Adipocyte (in vitro differentiated cells): ENCODE measurements around the gene USP17L22.
"Not testable (repeated sequence)": the region's sequence is repeated elsewhere in the genome, so short reads cannot be mapped to it uniquely, and the experiment has no call there.

Experiments used
- DNase-seq: peaks from one replicate; pipeline ENCODE4 v3.0.0-alpha.2; 2015; ENCODE audit warnings: low read depth
- H3K27me3 ChIP-seq: replicated peaks from 2 replicates; pipeline ENCODE4 v1.7.0; 2013; ENCODE audit warnings: mild to moderate bottlenecking, low read length, moderate library complexity; ENCODE audit not compliant: control insufficient read depth, insufficient read depth
- H3K36me3 ChIP-seq: 2 replicates; pipeline ENCODE4 v1.7.0; 2013; ENCODE audit warnings: low read length, mild to moderate bottlenecking, moderate library complexity; ENCODE audit not compliant: control insufficient read depth, insufficient read depth, severe bottlenecking
- H3K4me1 ChIP-seq: 2 replicates; pipeline ENCODE4 v1.7.0; 2013; ENCODE audit warnings: mild to moderate bottlenecking, low read length, moderate library complexity; ENCODE audit not compliant: control insufficient read depth, insufficient read depth
- H3K4me3 ChIP-seq: 2 replicates; pipeline ENCODE4 v1.7.0; 2013; ENCODE audit warnings: mild to moderate bottlenecking, low read length, moderate library complexity
- H3K9ac ChIP-seq: 2 replicates; pipeline ENCODE4 v1.7.0; 2013; ENCODE audit warnings: mild to moderate bottlenecking, low read length, moderate library complexity
- H3K9me3 ChIP-seq: 2 replicates; pipeline ENCODE4 v1.7.0; 2013; ENCODE audit warnings: mild to moderate bottlenecking, low read length, moderate library complexity; ENCODE audit not compliant: control insufficient read depth

The USP17L22 gene, protein sequence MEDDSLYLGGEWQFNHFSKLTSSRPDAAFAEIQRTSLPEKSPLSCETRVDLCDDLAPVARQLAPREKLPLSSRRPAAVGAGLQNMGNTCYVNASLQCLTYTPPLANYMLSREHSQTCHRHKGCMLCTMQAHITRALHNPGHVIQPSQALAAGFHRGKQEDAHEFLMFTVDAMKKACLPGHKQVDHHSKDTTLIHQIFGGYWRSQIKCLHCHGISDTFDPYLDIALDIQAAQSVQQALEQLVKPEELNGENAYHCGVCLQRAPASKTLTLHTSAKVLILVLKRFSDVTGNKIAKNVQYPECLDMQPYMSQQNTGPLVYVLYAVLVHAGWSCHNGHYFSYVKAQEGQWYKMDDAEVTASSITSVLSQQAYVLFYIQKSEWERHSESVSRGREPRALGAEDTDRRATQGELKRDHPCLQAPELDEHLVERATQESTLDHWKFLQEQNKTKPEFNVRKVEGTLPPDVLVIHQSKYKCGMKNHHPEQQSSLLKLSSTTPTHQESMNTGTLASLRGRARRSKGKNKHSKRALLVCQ

GRCh38 chr4:9267319-9267718 is at the start of gene USP17L22:
Gene USP17L22 (plus strand): TSS chr4:9267619. CDS start chr4:9267619, 0 bp downstream.
- not testable (repeated sequence) for H3K36me3 ChIP-seq, DNase-seq, H3K4me1 ChIP-seq, H3K9me3 ChIP-seq, H3K4me3 ChIP-seq, H3K27me3 ChIP-seq, H3K9ac ChIP-seq

GRCh38 chr4:9219852-9220251 is 47.6 kb upstream of the USP17L22 start, which contains the start of gene USP17L12:
Gene USP17L12 (plus strand): TSS chr4:9220152. CDS start chr4:9220152, 0 bp downstream.
- H3K9ac ChIP-seq, H3K4me3 ChIP-seq, H3K36me3 ChIP-seq, H3K27me3 ChIP-seq, H3K9me3 ChIP-seq, DNase-seq, H3K4me1 ChIP-seq: not testable (repeated sequence)

DNA sequence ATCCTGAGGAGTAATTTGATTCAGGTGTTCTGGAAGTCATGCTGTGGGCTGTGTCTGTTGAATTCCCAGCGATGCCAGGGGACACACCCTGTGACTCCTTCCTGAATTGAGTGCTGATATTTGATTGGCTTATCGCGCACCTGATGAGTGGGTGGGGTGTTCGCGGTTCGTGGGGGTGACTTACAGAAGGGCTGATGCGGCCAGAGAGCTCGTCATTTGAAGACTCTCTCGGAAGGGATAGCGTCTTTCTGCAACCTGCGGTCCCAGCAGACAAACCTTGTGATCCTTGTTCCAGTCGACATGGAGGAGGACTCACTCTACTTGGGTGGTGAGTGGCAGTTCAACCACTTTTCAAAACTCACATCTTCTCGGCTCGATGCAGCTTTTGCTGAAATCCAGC is 42.8 kb upstream of the USP17L22 start, which contains the start of gene USP17L13:
Gene USP17L13, plus strand, starts transcription at position 301 of the 400 bp plus-strand sequence. Its CDS starts 0 bp downstream, at position 301.
- H3K9me3 ChIP-seq, result not testable (repeated sequence)

DNA sequence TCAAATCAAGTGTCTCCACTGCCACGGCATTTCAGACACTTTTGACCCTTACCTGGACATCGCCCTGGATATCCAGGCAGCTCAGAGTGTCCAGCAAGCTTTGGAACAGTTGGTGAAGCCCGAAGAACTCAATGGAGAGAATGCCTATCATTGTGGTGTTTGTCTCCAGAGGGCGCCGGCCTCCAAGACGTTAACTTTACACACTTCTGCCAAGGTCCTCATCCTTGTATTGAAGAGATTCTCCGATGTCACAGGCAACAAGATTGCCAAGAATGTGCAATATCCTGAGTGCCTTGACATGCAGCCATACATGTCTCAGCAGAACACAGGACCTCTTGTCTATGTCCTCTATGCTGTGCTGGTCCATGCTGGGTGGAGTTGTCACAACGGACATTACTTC is 37.2 kb upstream of the USP17L22 start:
- H3K4me3 ChIP-seq, H3K9ac ChIP-seq, H3K36me3 ChIP-seq, H3K4me1 ChIP-seq, H3K9me3 ChIP-seq, H3K27me3 ChIP-seq, DNase-seq: not testable (repeated sequence)

More for the DNA sequence above, 42.8 kb upstream of the USP17L22 start, which contains the start of gene USP17L13:
- not testable (repeated sequence) for H3K9ac ChIP-seq, DNase-seq, H3K36me3 ChIP-seq, H3K4me1 ChIP-seq, H3K4me3 ChIP-seq, H3K27me3 ChIP-seq

DNA sequence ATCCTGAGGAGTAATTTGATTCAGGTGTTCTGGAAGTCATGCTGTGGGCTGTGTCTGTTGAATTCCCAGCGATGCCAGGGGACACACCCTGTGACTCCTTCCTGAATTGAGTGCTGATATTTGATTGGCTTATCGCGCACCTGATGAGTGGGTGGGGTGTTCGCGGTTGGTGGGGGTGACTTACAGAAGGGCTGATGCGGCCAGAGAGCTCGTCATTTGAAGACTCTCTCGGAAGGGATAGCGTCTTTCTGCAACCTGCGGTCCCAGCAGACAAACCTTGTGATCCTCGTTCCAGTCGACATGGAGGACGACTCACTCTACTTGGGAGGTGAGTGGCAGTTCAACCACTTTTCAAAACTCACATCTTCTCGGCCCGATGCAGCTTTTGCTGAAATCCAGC is 33.3 kb upstream of the USP17L22 start, which contains the start of gene USP17L15:
Gene USP17L15, plus strand, starts transcription at position 301 of the 400 bp plus-strand sequence. Its CDS starts 0 bp downstream, at position 301.
- H3K9ac ChIP-seq, H3K9me3 ChIP-seq, DNase-seq: not testable (repeated sequence)

DNA sequence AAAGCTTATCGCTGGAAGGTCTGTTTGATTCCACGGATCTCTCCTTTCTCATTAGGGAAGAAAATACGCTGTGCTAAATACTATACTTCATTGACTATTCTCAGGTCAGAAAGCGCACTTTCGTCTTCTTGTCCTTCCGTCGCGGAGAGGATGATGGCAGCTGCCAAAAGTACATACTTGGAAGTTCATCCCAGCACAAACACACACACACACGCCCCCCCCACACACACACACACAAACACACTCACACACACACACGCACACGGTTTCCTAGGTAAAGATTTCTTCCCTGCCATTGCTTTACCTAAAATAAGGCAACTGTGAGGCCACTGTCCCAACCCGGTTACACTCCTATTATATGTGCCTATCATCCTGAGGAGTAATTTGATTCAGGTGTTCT is 29.0 kb upstream of the USP17L22 start:
- H3K9ac ChIP-seq, H3K4me3 ChIP-seq, H3K4me1 ChIP-seq, H3K27me3 ChIP-seq, H3K36me3 ChIP-seq, DNase-seq, H3K9me3 ChIP-seq: not testable (repeated sequence)

More for the DNA sequence above, 33.3 kb upstream of the USP17L22 start, which contains the start of gene USP17L15:
- H3K27me3 ChIP-seq, H3K36me3 ChIP-seq, H3K4me3 ChIP-seq, H3K4me1 ChIP-seq: not testable (repeated sequence)

DNA sequence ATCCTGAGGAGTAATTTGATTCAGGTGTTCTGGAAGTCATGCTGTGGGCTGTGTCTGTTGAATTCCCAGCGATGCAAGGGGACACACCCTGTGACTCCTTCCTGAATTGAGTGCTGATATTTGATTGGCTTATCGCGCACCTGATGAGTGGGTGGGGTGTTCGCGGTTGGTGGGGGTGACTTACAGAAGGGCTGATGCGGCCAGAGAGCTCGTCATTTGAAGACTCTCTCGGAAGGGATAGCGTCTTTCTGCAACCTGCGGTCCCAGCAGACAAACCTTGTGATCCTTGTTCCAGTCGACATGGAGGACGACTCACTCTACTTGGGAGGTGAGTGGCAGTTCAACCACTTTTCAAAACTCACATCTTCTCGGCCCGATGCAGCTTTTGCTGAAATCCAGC is 23.8 kb upstream of the USP17L22 start, which contains the start of gene USP17L17:
Gene USP17L17, plus strand, starts transcription at position 301 of the 400 bp plus-strand sequence. Its CDS starts 0 bp downstream, at position 301.
- DNase-seq, H3K9me3 ChIP-seq, H3K4me1 ChIP-seq, H3K36me3 ChIP-seq, H3K4me3 ChIP-seq, H3K9ac ChIP-seq, H3K27me3 ChIP-seq: not testable (repeated sequence)

DNA sequence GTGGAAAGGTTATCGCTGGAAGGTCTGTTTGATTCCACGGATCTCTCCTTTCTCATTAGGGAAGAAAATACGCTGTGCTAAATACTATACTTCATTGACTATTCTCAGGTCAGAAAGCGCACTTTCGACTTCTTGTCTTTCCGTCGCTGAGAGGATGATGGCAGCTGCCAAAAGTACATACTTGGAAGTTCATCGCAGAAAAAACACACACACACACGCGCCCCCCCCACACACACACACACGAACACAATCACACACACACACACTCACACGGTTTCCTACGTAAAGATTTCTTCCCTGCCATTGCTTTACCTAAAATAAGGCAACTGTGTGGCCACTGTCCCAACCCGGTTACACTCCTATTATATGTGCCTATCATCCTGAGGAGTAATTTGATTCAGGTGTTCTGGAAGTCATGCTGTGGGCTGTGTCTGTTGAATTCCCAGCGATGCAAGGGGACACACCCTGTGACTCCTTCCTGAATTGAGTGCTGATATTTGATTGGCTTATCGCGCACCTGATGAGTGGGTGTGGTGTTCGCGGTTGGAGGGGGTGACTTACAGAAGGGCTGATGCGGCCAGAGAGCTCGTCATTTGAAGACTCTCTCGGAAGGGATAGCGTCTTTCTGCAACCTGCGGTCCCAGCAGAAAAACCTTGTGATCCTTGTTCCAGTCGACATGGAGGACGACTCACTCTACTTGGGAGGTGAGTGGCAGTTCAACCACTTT is 19.3 kb upstream of the USP17L22 start, which contains the start of gene USP17L18:
Gene USP17L18, plus strand, starts transcription at position 678 of the 728 bp plus-strand sequence. Its CDS starts 0 bp downstream, at position 678.
- H3K4me3 ChIP-seq, DNase-seq, H3K9ac ChIP-seq, H3K27me3 ChIP-seq, H3K36me3 ChIP-seq, H3K4me1 ChIP-seq, H3K9me3 ChIP-seq: not testable (repeated sequence)

GRCh38 chr4:9253078-9253477 is 14.3 kb upstream of the USP17L22 start, which contains the start of gene USP17L19:
Gene USP17L19 (plus strand): TSS chr4:9253378. CDS start chr4:9253378, 0 bp downstream.
- H3K4me1 ChIP-seq, H3K36me3 ChIP-seq, H3K9ac ChIP-seq, H3K27me3 ChIP-seq, H3K9me3 ChIP-seq, DNase-seq, H3K4me3 ChIP-seq: not testable (repeated sequence)

DNA sequence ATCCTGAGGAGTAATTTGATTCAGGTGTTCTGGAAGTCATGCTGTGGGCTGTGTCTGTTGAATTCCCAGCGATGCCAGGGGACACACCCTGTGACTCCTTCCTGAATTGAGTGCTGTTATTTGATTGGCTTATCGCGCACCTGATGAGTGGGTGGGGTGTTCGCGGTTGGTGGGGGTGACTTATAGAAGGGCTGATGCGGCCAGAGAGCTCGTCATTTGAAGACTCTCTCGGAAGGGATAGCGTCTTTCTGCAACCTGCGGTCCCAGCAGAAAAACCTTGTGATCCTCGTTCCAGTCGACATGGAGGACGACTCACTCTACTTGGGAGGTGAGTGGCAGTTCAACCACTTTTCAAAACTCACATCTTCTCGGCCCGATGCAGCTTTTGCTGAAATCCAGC is 9.6 kb upstream of the USP17L22 start, which contains the start of gene USP17L20:
Gene USP17L20, plus strand, starts transcription at position 301 of the 400 bp plus-strand sequence. Its CDS starts 0 bp downstream, at position 301.
- not testable (repeated sequence) for H3K4me3 ChIP-seq, H3K27me3 ChIP-seq, H3K9ac ChIP-seq, DNase-seq, H3K4me1 ChIP-seq, H3K9me3 ChIP-seq, H3K36me3 ChIP-seq

DNA sequence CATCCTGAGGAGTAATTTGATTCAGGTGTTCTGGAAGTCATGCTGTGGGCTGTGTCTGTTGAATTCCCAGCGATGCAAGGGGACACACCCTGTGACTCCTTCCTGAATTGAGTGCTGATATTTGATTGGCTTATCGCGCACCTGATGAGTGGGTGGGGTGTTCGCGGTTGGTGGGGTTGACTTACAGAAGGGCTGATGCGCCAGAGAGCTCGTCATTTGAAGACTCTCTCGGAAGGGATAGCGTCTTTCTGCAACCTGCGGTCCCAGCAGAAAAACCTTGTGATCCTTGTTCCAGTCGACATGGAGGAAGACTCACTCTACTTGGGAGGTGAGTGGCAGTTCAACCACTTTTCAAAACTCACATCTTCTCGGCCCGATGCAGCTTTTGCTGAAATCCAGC is 4.8 kb upstream of the USP17L22 start, which contains the start of gene USP17L21:
Gene USP17L21, plus strand, starts transcription at position 301 of the 400 bp plus-strand sequence. Its CDS starts 0 bp downstream, at position 301.
- not testable (repeated sequence) for H3K9me3 ChIP-seq, H3K4me3 ChIP-seq, H3K9ac ChIP-seq, H3K4me1 ChIP-seq, H3K36me3 ChIP-seq, DNase-seq, H3K27me3 ChIP-seq
